ENCODE results near the gene NRK. TPM values are rescaled to one million over a fixed set of nuclear protein-coding genes. Genes with fewer than 3 reads are reported as not detected.
"Not testable (repeated sequence)": the region's sequence is repeated elsewhere in the genome, so short reads cannot be mapped to it uniquely, and the experiment has no call there.

Gene NRK, protein sequence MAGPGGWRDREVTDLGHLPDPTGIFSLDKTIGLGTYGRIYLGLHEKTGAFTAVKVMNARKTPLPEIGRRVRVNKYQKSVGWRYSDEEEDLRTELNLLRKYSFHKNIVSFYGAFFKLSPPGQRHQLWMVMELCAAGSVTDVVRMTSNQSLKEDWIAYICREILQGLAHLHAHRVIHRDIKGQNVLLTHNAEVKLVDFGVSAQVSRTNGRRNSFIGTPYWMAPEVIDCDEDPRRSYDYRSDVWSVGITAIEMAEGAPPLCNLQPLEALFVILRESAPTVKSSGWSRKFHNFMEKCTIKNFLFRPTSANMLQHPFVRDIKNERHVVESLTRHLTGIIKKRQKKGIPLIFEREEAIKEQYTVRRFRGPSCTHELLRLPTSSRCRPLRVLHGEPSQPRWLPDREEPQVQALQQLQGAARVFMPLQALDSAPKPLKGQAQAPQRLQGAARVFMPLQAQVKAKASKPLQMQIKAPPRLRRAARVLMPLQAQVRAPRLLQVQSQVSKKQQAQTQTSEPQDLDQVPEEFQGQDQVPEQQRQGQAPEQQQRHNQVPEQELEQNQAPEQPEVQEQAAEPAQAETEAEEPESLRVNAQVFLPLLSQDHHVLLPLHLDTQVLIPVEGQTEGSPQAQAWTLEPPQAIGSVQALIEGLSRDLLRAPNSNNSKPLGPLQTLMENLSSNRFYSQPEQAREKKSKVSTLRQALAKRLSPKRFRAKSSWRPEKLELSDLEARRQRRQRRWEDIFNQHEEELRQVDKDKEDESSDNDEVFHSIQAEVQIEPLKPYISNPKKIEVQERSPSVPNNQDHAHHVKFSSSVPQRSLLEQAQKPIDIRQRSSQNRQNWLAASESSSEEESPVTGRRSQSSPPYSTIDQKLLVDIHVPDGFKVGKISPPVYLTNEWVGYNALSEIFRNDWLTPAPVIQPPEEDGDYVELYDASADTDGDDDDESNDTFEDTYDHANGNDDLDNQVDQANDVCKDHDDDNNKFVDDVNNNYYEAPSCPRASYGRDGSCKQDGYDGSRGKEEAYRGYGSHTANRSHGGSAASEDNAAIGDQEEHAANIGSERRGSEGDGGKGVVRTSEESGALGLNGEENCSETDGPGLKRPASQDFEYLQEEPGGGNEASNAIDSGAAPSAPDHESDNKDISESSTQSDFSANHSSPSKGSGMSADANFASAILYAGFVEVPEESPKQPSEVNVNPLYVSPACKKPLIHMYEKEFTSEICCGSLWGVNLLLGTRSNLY (N-terminal part only)
- polyA plus RNA-seq (2012; ENCODE audit: missing spikeins), result not detected

GRCh38 chrX:105822138-105823091, at the start of gene NRK:
TSS of gene NRK (plus strand) at chrX:105822539. CDS start at chrX:105822846, 307 bp downstream.
- FAIRE-seq (no peak), DNase-seq (ENCODE audit: insufficient read length) (no peak)
- TF ChIP-seq POLR2AphosphoS5 (IDR thresholded peaks at IDR 0.05; ENCODE audit: low read depth, low read length), result no peak
- TF ChIP-seq POLR2A (IDR thresholded peaks at IDR 0.05; ENCODE audit: low read depth, low read length), result no peak
- no peak for TF ChIP-seq TAF1 (IDR thresholded peaks at IDR 0.05; ENCODE audit: borderline replicate concordance, low read depth, low read length)

DNA sequence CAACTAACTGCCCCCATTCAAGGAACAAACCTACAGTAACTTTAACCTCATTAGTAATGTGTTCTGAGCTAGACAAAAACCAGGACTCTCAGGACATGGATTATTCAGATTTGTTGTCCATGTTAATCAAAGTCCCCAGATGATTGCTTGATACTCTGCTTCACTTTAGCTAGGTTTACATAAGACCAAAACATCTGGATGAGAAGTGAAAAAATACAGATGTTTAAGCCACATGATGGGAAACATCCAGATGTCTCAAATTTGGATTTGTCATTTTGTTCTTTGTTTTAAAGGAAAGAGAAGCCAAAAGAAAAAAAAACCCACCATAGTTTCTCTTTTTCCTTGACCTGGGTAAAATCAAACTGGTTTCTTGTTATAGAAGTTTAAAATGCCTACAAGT, 48.5 kb upstream of the NRK start:
- FAIRE-seq (no peak), DNase-seq (ENCODE audit: insufficient read length) (no peak)

GRCh38 chrX:105775679-105776078, 46.7 kb upstream of the NRK start:
- no peak for TF ChIP-seq POLR2A (IDR thresholded peaks at IDR 0.05; ENCODE audit: low read depth, low read length)
- no peak for TF ChIP-seq POLR2AphosphoS5 (IDR thresholded peaks at IDR 0.05; ENCODE audit: low read depth, low read length)
- no peak for TF ChIP-seq TAF1 (IDR thresholded peaks at IDR 0.05; ENCODE audit: borderline replicate concordance, low read depth, low read length)
- no peak for DNase-seq (ENCODE audit: insufficient read length)
- no peak for FAIRE-seq

More for the DNA sequence above, 48.5 kb upstream of the NRK start:
- TF ChIP-seq POLR2AphosphoS5 (IDR thresholded peaks at IDR 0.05; ENCODE audit: low read depth, low read length) (no peak), POLR2A (IDR thresholded peaks at IDR 0.05; ENCODE audit: low read depth, low read length) (no peak), TAF1 (IDR thresholded peaks at IDR 0.05; ENCODE audit: borderline replicate concordance, low read depth, low read length) (no peak)

DNA sequence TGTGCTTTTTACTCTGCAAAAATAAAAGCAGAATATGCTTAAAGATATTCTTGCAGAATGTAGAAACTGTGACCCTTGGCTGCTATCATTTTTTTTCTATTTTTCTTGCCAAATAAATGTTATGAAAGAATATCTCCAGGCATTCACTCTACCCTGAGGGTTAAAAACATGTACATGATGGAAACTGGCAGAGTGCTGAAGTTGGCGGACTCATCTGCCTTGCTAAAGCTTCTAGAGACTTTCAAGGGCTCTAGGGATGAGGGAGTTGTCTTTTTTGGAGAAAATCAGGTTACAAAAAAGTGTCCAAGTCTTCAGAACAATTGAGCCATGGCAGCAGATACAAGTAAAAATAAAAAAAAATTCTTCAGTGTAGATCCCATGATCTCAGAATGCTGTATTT, 40.5 kb upstream of the NRK start:
- FAIRE-seq, result no peak
- no peak for DNase-seq (ENCODE audit: insufficient read length)
- TF ChIP-seq POLR2A (IDR thresholded peaks at IDR 0.05; ENCODE audit: low read depth, low read length) (no peak), POLR2AphosphoS5 (IDR thresholded peaks at IDR 0.05; ENCODE audit: low read depth, low read length) (no peak), TAF1 (IDR thresholded peaks at IDR 0.05; ENCODE audit: borderline replicate concordance, low read depth, low read length) (no peak)

- FAIRE-seq; DNase-seq (ENCODE audit: insufficient read length): not testable (repeated sequence)
These were observed 25.5 kb upstream of the NRK start for GRCh38 chrX:105796877-105797276.

DNA sequence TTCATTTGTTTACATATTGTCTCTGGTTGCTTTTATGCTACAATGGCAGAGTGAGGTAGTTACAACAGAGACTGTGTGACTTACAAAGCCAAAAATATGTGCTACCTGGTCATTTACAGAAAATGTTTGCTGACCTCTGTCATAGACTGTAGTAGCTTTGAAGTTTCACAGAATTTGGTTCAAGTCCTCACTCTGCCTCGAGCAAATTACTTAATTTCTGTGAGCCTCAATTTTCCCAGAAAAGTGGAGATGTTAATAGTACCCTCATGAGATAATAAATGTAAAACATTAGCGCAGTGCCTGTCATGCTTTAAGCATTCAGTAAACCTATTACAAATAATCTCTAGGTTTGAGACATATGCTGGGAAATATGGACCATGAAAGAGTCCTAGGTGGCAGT, 18.4 kb upstream of the NRK start:
- FAIRE-seq (no peak), DNase-seq (ENCODE audit: insufficient read length) (no peak)
- no peak for TF ChIP-seq POLR2AphosphoS5 (IDR thresholded peaks at IDR 0.05; ENCODE audit: low read depth, low read length)
- no peak for TF ChIP-seq POLR2A (IDR thresholded peaks at IDR 0.05; ENCODE audit: low read depth, low read length)
- no peak for TF ChIP-seq TAF1 (IDR thresholded peaks at IDR 0.05; ENCODE audit: borderline replicate concordance, low read depth, low read length)

DNA sequence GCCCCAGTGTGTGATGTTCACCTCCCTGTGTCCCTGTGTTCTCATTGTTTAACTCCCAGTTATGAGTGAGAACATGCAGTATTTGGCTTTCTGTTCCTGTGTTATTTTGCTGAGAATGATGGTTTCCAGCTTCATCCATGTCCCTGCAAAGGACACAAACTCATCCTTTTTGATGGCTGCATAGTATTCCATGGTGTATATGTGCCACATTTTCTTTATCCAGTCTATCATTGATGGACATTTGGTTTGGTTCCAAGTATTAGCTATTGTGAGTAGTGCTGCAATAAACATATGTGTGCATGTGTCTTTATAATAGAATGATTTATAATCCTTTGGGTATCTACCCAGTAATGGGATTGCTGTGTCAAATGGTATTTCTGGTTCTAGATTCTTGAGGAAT, 16.7 kb upstream of the NRK start:
- FAIRE-seq, result not testable (repeated sequence)

GRCh38 chrX:105816517-105816916, 5.8 kb upstream of the NRK start:
- FAIRE-seq (no peak), DNase-seq (ENCODE audit: insufficient read length) (no peak)
- no peak for TF ChIP-seq TAF1 (IDR thresholded peaks at IDR 0.05; ENCODE audit: borderline replicate concordance, low read depth, low read length)
- TF ChIP-seq POLR2AphosphoS5 (IDR thresholded peaks at IDR 0.05; ENCODE audit: low read depth, low read length), result no peak
- TF ChIP-seq POLR2A (IDR thresholded peaks at IDR 0.05; ENCODE audit: low read depth, low read length), result no peak

More for the DNA sequence above, 16.7 kb upstream of the NRK start:
- DNase-seq (ENCODE audit: insufficient read length), result not testable (repeated sequence)

DNA sequence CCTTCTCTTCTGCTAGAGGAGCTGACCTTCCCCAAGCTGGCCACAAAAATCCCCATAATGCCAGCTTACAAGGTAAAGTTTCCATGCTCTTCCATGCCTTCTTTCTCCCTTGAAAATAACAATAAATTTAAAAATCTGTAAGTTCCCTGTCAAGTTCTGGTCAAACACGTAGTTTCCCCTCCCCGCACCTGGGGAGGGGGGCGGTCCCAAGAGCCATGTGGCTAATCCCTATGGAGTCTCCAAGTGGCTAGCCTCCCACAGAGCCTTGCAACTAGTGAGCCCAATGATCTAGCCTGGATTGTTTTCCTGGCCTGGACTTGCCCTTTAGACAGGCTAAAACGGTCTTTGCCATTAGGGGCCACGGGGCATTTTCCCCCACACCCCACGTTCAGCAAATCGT, 2.1 kb upstream of the NRK start:
- no peak for FAIRE-seq
- TF ChIP-seq POLR2AphosphoS5 (IDR thresholded peaks at IDR 0.05; ENCODE audit: low read depth, low read length), result no peak
- no peak for TF ChIP-seq TAF1 (IDR thresholded peaks at IDR 0.05; ENCODE audit: borderline replicate concordance, low read depth, low read length)
- TF ChIP-seq POLR2A (IDR thresholded peaks at IDR 0.05; ENCODE audit: low read depth, low read length), result no peak
- no peak for DNase-seq (ENCODE audit: insufficient read length)

- DNase-seq (ENCODE audit: insufficient read length) (no peak), FAIRE-seq (no peak)
- TF ChIP-seq POLR2A (IDR thresholded peaks at IDR 0.05; ENCODE audit: low read depth, low read length) (no peak), TAF1 (IDR thresholded peaks at IDR 0.05; ENCODE audit: borderline replicate concordance, low read depth, low read length) (no peak), POLR2AphosphoS5 (IDR thresholded peaks at IDR 0.05; ENCODE audit: low read depth, low read length) (no peak)
These were observed 743 bp upstream of the NRK start for GRCh38 chrX:105821471-105822121.

Measured in GM12892 (cell line).